Ishikawa (cell line): ENCODE data around the gene TSG101.
A peak's percentile ranks its signal among the peaks of the same experiment; 100 is the strongest.

Source experiments
- CEBPB ChIP-seq: IDR thresholded peaks from 2 replicates; pipeline ENCODE4 v1.6.1; 2012
- CREB1 ChIP-seq: IDR thresholded peaks from 2 replicates; pipeline ENCODE4 v1.6.1; 2012; ENCODE audit warnings: low read depth
- EGR1 ChIP-seq: IDR thresholded peaks from 2 replicates; pipeline ENCODE4 v1.6.1; 2012
- EP300 ChIP-seq: IDR thresholded peaks from 2 replicates; pipeline ENCODE4 v1.6.1; 2012; ENCODE audit warnings: borderline replicate concordance
- FOXM1 ChIP-seq: IDR thresholded peaks from 2 replicates; pipeline ENCODE4 v1.6.1; 2012; ENCODE audit warnings: low read depth, borderline replicate concordance
- MAX ChIP-seq: IDR thresholded peaks from 2 replicates; pipeline ENCODE4 v1.6.1; 2012
- NFIC ChIP-seq: IDR thresholded peaks from 2 replicates; pipeline ENCODE4 v1.6.1; 2012
- RAD21 ChIP-seq: IDR thresholded peaks from 2 replicates; pipeline ENCODE4 v1.6.1; 2012; ENCODE audit warnings: low read depth
- TAF1 ChIP-seq: IDR thresholded peaks from 2 replicates; pipeline ENCODE4 v1.6.1; 2012; ENCODE audit warnings: low read depth, mild to moderate bottlenecking
- TCF12 ChIP-seq: IDR thresholded peaks from 2 replicates; pipeline ENCODE4 v1.6.1; 2012; ENCODE audit warnings: low read depth
- TEAD4 ChIP-seq: IDR thresholded peaks from 2 replicates; pipeline ENCODE4 v1.6.1; 2012
- USF1 ChIP-seq: IDR thresholded peaks from 2 replicates; pipeline ENCODE4 v1.6.1; 2012
- YY1 ChIP-seq: IDR thresholded peaks from 2 replicates; pipeline ENCODE4 v1.6.1; 2012; ENCODE audit warnings: low read depth
- ZBTB7A ChIP-seq: IDR thresholded peaks from 2 replicates; pipeline ENCODE4 v1.6.1; 2012; ENCODE audit warnings: low read depth
- TF ChIP-seq, protein P1 (sequence below): IDR thresholded peaks from 2 replicates; pipeline ENCODE4 v1.6.1; 2012; ENCODE audit warnings: low read depth, mild to moderate bottlenecking

TSG101 gene

DNA sequence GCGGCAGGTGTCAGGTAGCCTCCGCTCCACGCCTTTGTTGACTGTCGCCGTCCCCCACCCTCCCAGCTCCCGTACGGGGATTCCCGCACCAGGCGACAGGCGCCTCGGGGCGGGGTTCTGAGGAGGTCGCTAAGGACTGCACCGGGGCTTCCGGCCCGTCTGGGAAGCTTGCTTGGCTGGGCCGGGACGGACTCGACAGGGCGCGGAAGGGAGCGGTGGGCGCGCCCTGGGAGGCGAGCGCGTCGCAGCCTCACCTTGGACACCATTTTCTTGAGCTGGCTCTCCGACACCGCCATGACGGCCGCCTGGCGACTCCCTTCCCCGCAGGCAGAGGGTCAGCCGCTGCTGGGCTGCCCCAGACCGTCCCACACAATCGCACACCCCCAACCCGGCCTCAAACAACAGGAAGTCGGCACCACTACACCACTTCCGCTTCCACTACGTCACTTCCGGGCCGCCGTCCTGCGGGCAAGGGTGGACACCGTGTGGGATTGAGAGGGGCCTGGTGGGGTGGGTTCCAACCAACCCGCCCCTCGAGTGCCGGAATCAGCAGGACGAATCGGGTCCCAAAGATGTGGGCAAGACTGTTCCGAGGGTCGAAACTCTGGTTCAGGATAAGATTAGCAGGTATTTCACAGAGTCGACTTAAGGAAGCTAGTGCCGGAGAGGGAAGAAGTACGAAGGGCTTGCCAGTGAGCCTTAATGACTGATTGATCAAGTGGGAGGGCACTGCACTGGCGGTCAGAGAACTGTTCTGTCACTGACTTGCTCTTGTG is at the start of gene TSG101:
TSG101 (minus strand) TSS at position 422 of the 776 bp plus-strand sequence; CDS start at position 296, 126 bp downstream.
- peak; percentile 3; the same call in 1 of the 2 replicates for TF ChIP-seq CEBPB
- TF ChIP-seq, protein P1, sequence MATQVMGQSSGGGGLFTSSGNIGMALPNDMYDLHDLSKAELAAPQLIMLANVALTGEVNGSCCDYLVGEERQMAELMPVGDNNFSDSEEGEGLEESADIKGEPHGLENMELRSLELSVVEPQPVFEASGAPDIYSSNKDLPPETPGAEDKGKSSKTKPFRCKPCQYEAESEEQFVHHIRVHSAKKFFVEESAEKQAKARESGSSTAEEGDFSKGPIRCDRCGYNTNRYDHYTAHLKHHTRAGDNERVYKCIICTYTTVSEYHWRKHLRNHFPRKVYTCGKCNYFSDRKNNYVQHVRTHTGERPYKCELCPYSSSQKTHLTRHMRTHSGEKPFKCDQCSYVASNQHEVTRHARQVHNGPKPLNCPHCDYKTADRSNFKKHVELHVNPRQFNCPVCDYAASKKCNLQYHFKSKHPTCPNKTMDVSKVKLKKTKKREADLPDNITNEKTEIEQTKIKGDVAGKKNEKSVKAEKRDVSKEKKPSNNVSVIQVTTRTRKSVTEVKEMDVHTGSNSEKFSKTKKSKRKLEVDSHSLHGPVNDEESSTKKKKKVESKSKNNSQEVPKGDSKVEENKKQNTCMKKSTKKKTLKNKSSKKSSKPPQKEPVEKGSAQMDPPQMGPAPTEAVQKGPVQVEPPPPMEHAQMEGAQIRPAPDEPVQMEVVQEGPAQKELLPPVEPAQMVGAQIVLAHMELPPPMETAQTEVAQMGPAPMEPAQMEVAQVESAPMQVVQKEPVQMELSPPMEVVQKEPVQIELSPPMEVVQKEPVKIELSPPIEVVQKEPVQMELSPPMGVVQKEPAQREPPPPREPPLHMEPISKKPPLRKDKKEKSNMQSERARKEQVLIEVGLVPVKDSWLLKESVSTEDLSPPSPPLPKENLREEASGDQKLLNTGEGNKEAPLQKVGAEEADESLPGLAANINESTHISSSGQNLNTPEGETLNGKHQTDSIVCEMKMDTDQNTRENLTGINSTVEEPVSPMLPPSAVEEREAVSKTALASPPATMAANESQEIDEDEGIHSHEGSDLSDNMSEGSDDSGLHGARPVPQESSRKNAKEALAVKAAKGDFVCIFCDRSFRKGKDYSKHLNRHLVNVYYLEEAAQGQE, result no peak
- peak; percentile 31; the same call in 1 of the 2 replicates for TF ChIP-seq NFIC
- TF ChIP-seq FOXM1, result 0 out of 2 replicates have a peak, but pooled peaks have one; percentile 12
- TF ChIP-seq TEAD4, result 0 out of 2 replicates have a peak, but pooled peaks have one; percentile 36
- TF ChIP-seq MAX, result peak; percentile 85
- peak; percentile 43; the same call in 1 of the 2 replicates for TF ChIP-seq EGR1
- TF ChIP-seq ZBTB7A, result peak; percentile 80
- TF ChIP-seq TAF1, result peak; percentile 94
- peak; percentile 77 for TF ChIP-seq YY1
- no peak for TF ChIP-seq RAD21
- 0 out of 2 replicates have a peak, but pooled peaks have one; percentile 12 for TF ChIP-seq USF1
- peak; percentile 70; the same call in 1 of the 2 replicates for TF ChIP-seq TCF12
- peak; percentile 86 for TF ChIP-seq CREB1
- TF ChIP-seq EP300, result peak; percentile 34; the same call in 1 of the 2 replicates

- TF ChIP-seq CEBPB, result no peak
- no peak for TF ChIP-seq MAX
- TF ChIP-seq TEAD4, result no peak
- no peak for TF ChIP-seq CREB1
- no peak for TF ChIP-seq EP300
- no peak for TF ChIP-seq TAF1
- TF ChIP-seq ZBTB7A, result no peak
- TF ChIP-seq RAD21, result no peak
- TF ChIP-seq FOXM1, result no peak
- no peak for TF ChIP-seq TCF12
- no peak for TF ChIP-seq EGR1
- TF ChIP-seq, protein P1, result no peak
- no peak for TF ChIP-seq YY1
Observed at GRCh38 chr11:18575361-18575760, 48.6 kb upstream of the TSG101 start.

DNA sequence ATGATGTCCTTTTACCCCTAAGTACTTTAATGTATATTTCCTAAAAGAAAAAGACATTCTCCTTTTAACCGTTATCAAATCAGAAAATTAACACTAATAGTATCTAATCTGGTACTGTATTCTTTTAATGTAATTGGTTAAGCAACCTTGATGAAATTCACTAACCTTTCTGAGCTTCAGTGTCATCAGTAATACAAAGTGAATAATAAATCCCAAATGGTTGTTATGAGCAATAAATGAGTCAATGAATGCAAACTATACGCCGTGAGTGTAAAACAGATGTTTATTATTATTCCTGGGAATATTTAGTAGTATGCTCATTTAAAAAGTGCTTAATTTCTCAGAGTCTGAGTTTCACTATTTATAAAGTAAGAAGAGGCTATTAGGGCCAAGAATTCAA is 40.3 kb upstream of the TSG101 start:
- no peak for TF ChIP-seq TCF12
- TF ChIP-seq NFIC, result no peak
- no peak for TF ChIP-seq FOXM1
- TF ChIP-seq TEAD4, result no peak
- TF ChIP-seq EP300, result no peak
- TF ChIP-seq, protein P1, result no peak
- no peak for TF ChIP-seq CEBPB
- TF ChIP-seq TAF1, result no peak
- no peak for TF ChIP-seq ZBTB7A
- TF ChIP-seq EGR1, result no peak
- TF ChIP-seq CREB1, result no peak
- TF ChIP-seq USF1, result no peak
- TF ChIP-seq RAD21, result no peak
- TF ChIP-seq MAX, result no peak
- TF ChIP-seq YY1, result no peak
